SK-MEL-5 (cell line): ENCODE measurements around the gene PLA2R1. TPM values are rescaled to one million over a fixed set of nuclear protein-coding genes. Genes with fewer than 3 reads are reported as not detected.
A peak's percentile ranks its signal among the peaks of the same experiment; 100 is the strongest.
"Not testable (repeated sequence)": the region's sequence is repeated elsewhere in the genome, so short reads cannot be mapped to it uniquely, and the experiment has no call there.

Source experiments
- DNase-seq: peaks from one replicate; pipeline ENCODE4 v3.0.0-alpha.2; 2016; ENCODE audit warnings: low read depth, low spot score
- in situ Hi-C: cut with HindIII; loops from 2 replicates; pipeline ENCODE4 v1.10.0; 2016; ENCODE audit warnings: low sequenced_read_pairs, high pct_unique_total_duplicates, low pct_unique_long_range_greater_than_20kb
- total RNA-seq: library from RNA; depleted of rRNA; stranded (reverse); fragments of >200 nt; shearing (Covaris generic); gene quantifications from 2 replicates; pipeline ENCODE4 v1.2.3, GENCODE V29; 2014

Gene PLA2R1
- total RNA-seq, 1 experiment from 2014 or later: not detected

DNA sequence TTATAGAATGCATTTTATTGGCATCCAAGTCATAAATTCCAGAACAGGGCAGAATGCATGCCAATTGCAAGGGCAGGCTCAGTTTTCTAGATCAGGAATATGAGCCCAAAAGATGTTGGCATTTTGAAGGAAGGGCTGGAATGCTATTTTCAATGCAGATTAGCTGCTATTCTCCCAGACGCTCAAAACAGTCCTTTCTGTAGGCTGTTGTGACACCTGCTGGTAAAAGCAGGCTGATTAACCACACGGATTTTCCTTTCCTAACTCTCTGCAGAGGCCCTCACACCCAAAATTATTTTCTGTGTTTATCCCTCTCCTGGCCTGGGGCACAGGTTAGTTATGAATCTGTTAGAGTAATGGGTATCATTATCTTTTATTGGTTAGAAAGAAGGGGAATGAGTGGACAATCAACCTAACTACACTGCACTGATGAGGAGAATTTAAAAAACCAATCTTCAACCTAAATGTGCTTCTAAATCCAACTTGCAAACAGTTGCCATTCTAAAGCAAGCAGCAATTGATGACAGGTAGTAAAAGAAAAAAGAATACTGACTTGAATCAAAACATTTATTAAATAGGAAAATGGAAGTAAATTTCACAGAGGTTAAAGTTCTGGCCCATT, 94.0 kb downstream of the PLA2R1 start:
- DNase-seq: peak; percentile 67
- in situ Hi-C loops: no loop called here

DNA sequence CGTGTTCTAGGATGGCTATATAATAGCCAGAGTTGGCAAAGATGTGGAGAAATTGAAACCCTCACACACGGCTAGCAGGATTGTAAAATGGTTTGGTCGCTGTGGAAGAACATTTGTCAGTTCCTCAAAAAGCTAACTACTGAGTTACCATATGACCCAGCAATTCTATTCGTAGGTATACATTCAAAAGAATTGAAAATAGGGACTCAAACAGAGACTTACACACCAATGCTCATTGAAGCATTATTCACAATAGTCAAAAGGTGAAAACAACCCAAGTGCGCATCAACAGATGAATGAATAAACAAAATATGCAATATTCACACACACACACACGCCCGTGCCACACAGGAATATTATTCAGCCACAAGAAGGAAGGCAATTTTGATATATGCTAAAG, 98.7 kb downstream of the PLA2R1 start:
- no peak for DNase-seq
- in situ Hi-C loops: no loop called here

- DNase-seq, in situ Hi-C loops: not testable (repeated sequence)
These were observed 99.9 kb downstream of the PLA2R1 start for GRCh38 chr2:159962513-159962912.

DNA sequence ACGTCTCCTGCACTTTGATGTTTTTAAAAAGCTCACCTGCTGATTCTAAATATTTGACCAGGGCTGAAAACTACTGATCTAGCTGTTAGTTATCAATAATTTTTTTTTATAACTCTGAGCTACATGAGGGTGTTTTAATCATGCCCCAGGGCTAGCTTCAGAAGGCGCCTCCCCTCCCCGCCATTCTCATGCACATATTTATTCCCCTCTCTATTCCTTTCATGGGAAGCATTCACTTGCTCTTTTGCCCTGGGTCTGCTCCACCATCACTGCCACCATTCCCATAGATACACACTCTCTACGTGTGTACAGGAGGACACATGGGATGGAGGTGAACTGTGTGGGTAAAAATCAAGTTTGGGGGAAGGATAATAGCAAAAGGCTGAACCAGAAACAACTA, 101.0 kb downstream of the PLA2R1 start:
- DNase-seq: no peak
- in situ Hi-C loops: no loop called here

- in situ Hi-C loops: no loop called here
- DNase-seq: no peak
These were observed 101.4 kb downstream of the PLA2R1 start for GRCh38 chr2:159961037-159961436.

GRCh38 chr2:159960414-159960813, 102.0 kb downstream of the PLA2R1 start:
- DNase-seq: peak; percentile 2
- in situ Hi-C loops: no loop called here

DNA sequence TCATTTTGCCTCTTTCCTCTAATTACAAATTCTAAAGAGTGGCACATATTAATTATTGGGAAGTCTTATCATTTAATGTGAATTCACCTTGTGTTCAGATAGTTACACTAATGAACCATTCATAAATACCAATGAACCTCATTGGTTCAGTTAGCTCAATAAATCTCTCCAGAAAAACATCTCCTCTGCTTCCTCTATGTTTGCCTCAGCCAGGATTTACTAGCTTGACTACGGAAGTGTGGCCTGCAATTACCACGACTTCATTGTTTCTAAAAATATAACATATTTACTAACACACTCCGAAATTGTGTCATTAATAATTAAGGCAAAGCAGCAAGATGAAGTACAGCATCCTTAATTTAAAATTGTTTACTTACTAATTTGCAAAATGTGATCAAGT, 103.3 kb downstream of the PLA2R1 start:
- DNase-seq: no peak
- in situ Hi-C loops: no loop called here

- DNase-seq: no peak
- in situ Hi-C loops: no loop called here
These were observed 109.1 kb downstream of the PLA2R1 start for GRCh38 chr2:159953136-159953823.

DNA sequence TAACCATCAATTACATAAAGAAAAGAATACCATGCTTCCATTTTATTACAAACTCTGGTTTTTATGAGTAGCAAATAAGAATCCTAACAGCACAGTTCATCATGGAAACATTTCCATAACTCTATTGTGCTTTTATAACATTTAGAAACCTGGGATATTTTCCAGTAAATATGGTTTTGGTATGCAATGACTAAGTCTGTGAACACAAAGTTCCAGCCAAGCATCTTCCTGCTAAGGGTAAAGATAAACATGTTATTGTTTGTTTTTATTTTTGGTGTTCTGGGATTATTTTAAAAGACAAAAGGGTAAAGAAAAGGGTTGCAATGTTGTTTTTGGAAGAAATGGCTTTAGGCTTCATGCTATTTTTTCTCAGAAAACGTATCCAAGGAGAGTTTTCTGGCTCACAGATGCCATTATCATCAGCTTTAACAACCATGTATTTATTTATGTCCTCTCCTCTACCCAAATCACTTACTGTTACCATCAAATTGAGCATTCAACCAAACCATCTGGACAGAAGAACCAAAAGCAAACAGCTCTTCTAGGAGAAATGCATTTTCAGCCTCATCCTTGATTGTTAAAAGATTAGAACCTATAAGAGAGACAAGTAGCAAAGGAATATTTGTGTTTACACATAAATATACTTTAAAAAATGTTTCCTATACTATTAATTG, 116.0 kb downstream of the PLA2R1 start:
- in situ Hi-C loops: no loop called here
- DNase-seq: no peak

- in situ Hi-C loops: no loop called here
- no peak for DNase-seq
These were observed 117.5 kb downstream of the PLA2R1 start for GRCh38 chr2:159944874-159945273.

DNA sequence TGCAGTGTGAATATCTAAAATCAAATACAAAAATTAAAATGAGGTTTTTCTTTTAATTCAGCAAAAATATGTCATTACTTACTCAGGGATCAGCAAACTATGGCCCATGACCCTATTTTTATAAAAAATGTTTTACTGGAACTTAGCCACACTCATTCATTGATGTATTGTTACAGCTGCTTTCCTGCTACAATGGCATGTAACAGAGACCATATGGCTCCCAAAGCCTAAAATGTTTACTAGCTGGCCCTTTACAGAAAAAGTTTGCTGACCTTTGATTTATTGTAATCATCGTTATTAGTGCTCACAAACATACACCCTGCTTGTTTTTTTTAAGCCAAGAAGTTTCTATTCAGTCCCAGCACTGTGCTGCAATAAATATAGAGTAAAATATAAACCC, 120.3 kb downstream of the PLA2R1 start:
- DNase-seq: no peak
- in situ Hi-C loops: no loop called here

DNA sequence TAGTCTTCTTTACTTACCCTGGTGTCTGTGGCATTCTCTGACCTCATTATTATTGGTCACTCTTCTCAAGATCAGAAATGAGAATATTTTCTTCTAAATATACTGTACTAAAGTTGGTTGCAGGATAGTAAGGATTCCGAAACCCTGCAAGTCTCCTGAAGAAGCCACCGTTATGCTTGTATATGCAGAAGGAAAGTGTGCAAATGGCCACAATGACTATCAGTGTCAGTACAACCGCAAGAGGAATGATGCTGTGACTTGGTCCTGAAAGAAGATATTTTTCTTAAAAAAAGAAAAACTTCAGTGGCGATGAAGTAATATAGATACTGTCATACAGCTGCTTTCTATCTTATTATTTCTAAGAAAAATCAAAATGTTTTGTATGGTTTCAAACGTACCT, 120.7 kb downstream of the PLA2R1 start:
- no peak for DNase-seq
- in situ Hi-C loops: no loop called here

DNA sequence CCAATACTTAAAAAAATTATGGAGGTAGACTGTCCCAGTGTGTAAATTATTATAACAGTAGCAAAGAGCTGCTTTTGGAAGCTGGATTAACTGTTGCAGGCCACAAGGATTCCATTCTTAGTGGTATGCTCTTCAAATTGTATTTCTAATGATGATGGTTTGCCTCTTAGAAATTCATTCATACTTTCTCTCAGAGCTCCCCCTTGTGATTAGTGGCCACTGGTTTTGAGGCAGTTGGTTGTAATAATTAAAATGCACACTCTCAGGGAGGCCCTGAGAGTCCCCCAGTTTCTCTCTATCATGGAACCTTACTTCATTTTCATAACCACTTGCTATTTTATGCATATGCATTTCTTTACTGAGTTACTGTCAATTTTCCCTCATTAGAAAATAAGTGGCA, 122.5 kb downstream of the PLA2R1 start:
- in situ Hi-C loops: no loop called here
- DNase-seq: peak; percentile 55

- in situ Hi-C loops: no loop called here
- no peak for DNase-seq
These were observed 124.0 kb downstream of the PLA2R1 start for GRCh38 chr2:159938395-159938794.

- in situ Hi-C loops: no loop called here
- peak; percentile 14 for DNase-seq
These were observed 125.9 kb downstream of the PLA2R1 start for GRCh38 chr2:159936471-159936870.

GRCh38 chr2:159933727-159934049, 128.7 kb downstream of the PLA2R1 start:
- in situ Hi-C loops: no loop called here

DNA sequence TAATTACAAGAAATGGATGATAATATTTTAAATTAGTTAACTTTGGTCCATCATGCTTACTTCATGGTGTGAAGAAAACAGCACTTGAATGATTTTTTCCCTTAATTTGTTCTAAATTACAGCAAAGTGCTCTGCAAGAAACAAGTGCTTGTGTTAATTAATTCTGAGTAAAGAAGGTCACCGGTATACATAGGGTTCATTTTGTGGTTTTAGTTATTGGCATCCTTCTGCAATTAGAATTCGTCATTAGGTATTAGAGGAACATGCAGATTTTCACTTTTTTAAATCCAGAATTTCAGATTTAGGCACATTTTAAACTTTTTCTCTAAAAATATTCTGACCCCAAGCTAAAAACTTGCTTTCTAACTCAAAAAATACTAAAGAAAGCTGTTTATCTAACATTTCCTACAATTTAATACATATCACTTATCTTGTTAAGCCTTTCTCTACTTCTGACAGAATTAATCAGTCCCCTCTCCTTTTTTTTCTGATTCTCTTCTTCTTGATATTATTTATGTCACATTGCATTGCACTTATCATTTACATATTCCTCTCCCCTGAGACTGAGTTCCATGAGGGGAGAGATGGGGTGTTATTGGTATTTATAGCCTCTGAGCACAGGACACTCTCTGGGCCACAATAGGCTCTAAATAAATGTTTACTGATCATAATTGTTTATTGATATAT, 129.2 kb downstream of the PLA2R1 start:
- no peak for DNase-seq
- in situ Hi-C loops: no loop called here

More at GRCh38 chr2:159933727-159934049, 128.7 kb downstream of the PLA2R1 start:
- no peak for DNase-seq

DNA sequence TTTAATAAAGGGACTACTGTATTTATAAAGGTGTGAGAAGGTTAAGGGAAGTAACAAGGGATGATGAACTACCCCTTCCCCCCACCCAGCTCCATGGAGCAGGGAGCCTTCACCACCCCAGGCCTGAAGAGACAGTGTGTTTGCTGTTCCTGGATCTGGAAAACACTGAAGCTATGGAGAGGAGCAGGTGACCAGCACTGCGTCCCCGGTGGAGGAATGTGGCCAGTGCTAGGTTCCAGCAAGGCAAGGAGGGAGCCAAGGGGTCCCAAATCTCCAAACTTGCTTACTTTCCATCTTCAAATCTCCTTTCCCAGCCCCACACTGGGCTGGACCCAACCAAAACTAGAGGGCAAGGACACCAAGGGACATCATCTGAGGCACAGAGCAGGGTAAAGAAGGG, 135.7 kb downstream of the PLA2R1 start:
- DNase-seq: no peak
- in situ Hi-C loops: no loop called here
